GM18505 (cell line): ENCODE data around the gene CFAP58.

Experiments
- ATAC-seq: cut with Tn5 transposase; IDR thresholded peaks from one replicate; pipeline ENCODE4 v1.9.1; 2021; ENCODE audit not compliant: unreplicated experiment
- POLR2A ChIP-seq: IDR thresholded peaks from 4 replicates; pipeline ENCODE4 v1.6.1; 2011; ENCODE audit warnings: borderline replicate concordance; ENCODE audit not compliant: insufficient read depth, insufficient read length; ENCODE audit errors: extremely low read depth

Gene CFAP58

DNA sequence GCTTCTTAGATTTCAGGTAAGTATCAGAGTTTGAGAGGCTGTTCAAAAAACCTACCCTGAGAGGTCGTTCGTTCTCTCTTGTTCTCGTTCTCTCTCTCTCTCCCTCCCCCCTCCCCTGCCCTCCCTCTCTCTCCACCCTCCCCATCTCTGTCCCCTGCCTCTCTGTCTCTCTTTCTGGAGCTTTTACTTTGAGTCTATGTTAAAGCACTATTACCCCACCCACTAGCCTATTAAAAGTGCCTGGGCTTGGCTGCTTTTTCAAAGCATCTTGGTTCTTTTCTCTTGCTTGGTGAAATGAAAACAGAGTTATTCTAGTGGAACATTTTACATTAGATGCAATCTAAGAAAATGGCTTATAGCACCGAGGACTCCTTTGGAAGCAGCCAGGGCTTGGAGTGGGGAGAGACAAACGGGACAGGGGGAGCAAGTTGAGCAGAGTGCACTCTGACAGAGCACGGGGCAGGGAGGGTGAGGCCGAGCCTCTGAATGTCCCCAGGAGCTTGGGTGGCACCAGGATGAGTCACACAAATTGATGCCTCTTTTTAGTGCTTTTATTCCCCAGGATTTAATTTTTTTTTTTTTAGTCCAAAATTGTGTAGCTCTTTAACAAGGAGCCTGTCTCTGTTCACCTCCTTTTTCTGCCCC lies 134.3 kb downstream of the CFAP58 start:
- no peak for ATAC-seq
- no peak for TF ChIP-seq POLR2A

DNA sequence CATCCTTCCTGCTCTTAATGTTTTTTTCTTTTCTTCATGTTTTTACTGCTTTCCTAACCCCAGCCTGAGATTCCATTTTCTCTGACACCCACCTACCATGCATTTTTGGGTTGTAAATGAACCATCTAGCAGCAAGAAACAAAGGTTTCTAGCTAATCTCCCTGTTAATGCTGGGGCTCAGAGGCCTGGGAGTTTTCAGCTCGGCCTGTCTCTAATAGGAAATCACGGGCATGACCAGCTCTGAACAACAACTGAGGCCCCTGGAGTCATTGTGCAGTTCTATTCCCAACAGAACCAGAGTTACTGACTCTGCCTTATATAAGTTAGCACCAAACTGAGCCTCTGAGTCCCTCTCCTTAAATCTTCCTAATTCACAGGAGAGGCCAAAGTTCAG lies 134.8 kb downstream of the CFAP58 start:
- TF ChIP-seq POLR2A = no peak
- no peak for ATAC-seq

DNA sequence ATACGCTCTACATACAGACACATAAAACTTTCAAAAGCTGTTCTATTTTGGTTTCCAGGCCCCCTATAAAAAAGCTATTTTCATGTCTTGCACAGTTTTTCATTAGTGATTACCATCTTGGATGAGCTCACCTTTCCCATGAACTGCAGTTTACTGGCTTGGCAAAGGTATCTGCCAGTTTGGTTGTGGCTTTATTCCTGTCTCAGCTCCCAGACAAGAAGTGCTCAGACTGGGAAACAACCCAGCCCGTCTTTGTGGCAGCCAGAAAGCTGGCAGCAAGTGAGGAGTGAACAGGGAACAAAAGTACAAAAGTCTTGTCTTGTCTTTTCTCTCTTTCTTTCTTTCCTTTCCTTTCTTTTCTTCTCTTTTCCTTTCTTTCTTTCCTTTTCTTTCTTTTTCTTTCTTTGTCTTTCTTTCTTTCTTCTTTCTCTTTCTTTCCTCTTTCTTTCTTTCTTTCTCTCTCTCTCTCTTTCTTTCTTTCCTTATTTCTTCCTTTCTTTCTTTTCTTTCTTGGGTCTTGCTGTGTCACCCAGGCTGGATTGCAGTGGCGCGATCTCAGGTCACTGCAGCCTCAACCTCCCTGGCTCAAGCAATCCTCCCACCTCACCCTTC lies 138.8 kb downstream of the CFAP58 start:
- TF ChIP-seq POLR2A = no peak
- ATAC-seq = no peak

DNA sequence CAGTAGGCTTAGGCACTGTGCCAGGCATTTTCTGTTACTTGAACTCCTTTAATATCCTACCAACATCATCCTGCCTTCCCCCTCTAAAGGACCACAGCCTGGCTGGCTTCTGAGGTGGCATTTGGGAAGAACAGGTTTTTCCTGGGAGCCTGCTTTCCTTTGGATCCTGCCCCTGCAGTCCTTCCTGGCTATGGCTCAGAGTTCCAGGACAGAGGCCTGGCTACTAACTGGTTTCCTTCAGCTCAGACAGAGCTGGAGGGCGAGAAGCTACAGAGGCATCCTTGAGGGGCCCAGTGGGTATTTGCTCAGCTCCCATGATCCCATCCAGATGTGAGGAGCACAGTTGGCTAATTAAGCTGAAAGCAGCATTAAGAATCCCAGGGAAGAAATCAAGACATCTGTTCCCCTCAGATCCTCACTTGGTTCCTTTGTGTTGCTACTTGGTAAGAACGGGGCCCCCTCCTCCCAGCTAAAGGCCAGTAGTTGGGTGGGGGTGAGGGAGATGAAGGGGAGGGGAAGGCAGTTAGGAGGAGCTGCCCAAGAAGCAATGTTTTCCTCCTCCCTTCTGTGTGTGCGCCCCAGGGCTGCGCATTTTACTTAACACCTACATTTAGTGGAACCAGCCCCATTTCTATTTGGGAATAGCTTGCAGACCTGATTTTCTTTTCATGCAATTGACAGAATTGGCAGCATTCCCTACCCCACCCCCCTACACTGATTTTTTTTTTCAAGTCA lies 144.9 kb downstream of the CFAP58 start:
- TF ChIP-seq POLR2A = no peak
- no peak for ATAC-seq

DNA sequence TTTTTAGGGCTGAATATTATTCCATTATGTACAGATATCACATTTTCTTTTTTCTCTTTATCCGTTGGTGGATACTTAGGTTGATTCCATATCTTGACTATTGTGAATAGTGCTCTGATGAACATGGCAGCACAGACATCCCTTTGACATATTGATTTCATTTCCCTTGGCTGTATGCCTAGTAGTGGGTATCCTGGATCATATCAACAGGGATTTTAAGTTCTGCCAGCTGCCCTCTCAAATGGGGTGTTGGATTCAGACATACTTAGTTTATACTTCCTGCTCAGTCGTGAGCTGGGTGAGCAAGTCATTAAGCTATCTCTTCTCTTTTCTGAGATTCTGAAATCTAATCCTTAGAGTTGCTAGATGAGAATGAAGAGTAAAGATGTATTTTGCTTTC lies 147.8 kb downstream of the CFAP58 start:
- no peak for TF ChIP-seq POLR2A
- no peak for ATAC-seq

DNA sequence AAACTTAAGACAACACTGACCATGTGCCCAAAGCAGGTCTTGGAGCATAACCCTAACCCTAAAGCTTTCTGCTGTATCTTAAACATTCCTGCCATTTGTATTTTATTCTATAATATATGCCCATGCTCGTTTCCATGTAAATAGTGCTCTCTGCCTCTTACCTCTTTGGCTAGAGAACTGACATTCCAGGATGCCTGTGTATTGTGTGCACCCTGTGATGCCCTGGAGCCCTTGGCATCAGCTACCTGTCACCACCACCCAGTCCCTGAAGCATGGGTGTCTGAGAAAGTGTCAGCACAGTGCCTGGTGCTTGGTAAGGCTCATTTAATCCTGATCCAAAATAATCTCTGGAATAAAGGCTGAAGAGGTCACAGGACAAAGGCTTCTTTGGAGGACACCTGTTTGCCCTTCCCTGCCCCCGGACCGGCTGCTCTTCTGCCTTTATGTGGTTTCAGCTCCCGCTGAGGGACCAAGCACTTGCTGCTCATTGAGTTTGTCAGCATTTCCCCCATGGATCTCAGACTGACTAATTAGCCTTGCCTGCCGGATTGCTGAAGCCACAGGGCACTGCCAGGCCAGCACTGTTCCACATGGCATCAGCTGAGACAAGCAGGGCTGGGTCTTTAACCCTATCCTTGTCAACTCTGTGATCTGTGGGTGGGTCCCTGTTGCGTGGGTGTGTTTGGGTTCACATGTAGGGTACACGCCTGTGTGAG lies 148.4 kb downstream of the CFAP58 start:
- TF ChIP-seq POLR2A = no peak
- no peak for ATAC-seq

DNA sequence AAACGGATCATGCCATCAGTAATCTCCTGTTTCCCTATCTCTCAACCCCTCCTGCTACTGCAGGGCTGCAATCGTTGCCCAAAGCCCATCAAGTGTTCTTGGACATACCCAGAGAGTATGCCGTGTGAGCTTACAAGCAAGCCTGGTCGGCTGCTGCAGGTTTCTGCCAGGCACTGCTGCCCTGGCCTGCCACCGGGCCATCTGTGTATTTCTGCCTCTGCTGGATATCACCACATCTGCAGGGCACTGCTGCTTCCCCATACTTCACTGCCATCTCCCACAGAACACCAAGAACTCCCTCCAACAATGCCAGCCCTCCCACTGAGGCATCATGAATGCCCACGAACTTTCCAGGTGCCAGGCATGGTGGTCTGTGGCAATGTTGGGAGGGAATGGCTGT lies 149.3 kb downstream of the CFAP58 start:
- no peak for ATAC-seq
- TF ChIP-seq POLR2A = no peak
